ENCODE measurements around the gene NEU2. TPM values are rescaled to one million over a fixed set of nuclear protein-coding genes. Genes with fewer than 3 reads are reported as not detected.
A peak's percentile ranks its signal among the peaks of the same experiment; 100 is the strongest.

NEU2 gene
- total and polyA plus RNA-seq, 2 of the 13 experiments (the other 11 are each of a cell fraction or from before 2014, with no cell fraction given), result not detected

DNA sequence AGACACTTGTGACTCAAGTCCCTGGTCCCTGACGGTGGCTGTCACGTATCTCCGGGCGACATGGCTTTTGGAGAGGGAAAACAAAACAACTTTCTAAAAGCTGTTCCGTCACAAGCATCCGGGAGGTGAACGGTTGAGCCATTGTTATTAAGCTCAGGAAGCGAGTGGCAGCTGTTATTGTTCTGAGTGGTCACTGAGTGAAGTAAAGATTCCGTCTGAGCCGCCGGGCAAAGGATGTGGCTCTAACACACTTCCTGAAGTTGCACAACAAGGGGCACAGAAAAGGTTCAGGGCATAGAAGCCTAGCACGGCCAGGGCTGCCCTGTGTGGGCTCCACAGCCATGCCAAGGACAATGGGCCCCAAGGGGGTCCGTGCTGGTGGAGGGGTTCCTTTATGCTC is 52.0 kb downstream of the NEU2 start (continued):
- TF ChIP-seq, protein P1, sequence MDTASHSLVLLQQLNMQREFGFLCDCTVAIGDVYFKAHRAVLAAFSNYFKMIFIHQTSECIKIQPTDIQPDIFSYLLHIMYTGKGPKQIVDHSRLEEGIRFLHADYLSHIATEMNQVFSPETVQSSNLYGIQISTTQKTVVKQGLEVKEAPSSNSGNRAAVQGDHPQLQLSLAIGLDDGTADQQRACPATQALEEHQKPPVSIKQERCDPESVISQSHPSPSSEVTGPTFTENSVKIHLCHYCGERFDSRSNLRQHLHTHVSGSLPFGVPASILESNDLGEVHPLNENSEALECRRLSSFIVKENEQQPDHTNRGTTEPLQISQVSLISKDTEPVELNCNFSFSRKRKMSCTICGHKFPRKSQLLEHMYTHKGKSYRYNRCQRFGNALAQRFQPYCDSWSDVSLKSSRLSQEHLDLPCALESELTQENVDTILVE (CRISPR knock-in tag; IDR thresholded peaks at IDR 0.05), result no peak
- TF ChIP-seq ZNF496 (CRISPR knock-in tag; IDR thresholded peaks at IDR 0.05; ENCODE audit: insufficient replicate concordance), result no peak
- TF ChIP-seq SIN3A (IDR thresholded peaks at IDR 0.05; ENCODE audit: borderline replicate concordance, low read depth, low read length), result no peak
- peak; percentile 65; the same call in 1 of the 2 replicates for TF ChIP-seq CEBPB (IDR thresholded peaks at IDR 0.05; ENCODE audit: borderline replicate concordance, low read depth, low read length)
- TF ChIP-seq, protein P2, sequence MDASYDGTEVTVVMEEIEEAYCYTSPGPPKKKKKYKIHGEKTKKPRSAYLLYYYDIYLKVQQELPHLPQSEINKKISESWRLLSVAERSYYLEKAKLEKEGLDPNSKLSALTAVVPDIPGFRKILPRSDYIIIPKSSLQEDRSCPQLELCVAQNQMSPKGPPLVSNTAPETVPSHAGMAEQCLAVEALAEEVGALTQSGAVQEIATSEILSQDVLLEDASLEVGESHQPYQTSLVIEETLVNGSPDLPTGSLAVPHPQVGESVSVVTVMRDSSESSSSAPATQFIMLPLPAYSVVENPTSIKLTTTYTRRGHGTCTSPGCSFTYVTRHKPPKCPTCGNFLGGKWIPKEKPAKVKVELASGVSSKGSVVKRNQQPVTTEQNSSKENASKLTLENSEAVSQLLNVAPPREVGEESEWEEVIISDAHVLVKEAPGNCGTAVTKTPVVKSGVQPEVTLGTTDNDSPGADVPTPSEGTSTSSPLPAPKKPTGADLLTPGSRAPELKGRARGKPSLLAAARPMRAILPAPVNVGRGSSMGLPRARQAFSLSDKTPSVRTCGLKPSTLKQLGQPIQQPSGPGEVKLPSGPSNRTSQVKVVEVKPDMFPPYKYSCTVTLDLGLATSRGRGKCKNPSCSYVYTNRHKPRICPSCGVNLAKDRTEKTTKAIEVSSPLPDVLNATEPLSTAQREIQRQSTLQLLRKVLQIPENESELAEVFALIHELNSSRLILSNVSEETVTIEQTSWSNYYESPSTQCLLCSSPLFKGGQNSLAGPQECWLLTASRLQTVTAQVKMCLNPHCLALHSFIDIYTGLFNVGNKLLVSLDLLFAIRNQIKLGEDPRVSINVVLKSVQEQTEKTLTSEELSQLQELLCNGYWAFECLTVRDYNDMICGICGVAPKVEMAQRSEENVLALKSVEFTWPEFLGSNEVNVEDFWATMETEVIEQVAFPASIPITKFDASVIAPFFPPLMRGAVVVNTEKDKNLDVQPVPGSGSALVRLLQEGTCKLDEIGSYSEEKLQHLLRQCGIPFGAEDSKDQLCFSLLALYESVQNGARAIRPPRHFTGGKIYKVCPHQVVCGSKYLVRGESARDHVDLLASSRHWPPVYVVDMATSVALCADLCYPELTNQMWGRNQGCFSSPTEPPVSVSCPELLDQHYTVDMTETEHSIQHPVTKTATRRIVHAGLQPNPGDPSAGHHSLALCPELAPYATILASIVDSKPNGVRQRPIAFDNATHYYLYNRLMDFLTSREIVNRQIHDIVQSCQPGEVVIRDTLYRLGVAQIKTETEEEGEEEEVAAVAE (CRISPR knock-in tag; IDR thresholded peaks at IDR 0.05; ENCODE audit: borderline replicate concordance), result no peak
- TF ChIP-seq NCOA1 (CRISPR knock-in tag; IDR thresholded peaks at IDR 0.05), result 0 out of 2 replicates have a peak, but pooled peaks have one; percentile 7
- TF ChIP-seq, protein P3, sequence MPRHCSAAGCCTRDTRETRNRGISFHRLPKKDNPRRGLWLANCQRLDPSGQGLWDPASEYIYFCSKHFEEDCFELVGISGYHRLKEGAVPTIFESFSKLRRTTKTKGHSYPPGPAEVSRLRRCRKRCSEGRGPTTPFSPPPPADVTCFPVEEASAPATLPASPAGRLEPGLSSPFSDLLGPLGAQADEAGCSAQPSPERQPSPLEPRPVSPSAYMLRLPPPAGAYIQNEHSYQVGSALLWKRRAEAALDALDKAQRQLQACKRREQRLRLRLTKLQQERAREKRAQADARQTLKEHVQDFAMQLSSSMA (CRISPR knock-in tag; IDR thresholded peaks at IDR 0.05), result no peak
- no peak for TF ChIP-seq ZNF891 (CRISPR knock-in tag; IDR thresholded peaks at IDR 0.05)
- TF ChIP-seq HMGA1 (CRISPR knock-in tag; conservative IDR thresholded peaks at IDR 0.05), result no peak
- TF ChIP-seq, protein P4, sequence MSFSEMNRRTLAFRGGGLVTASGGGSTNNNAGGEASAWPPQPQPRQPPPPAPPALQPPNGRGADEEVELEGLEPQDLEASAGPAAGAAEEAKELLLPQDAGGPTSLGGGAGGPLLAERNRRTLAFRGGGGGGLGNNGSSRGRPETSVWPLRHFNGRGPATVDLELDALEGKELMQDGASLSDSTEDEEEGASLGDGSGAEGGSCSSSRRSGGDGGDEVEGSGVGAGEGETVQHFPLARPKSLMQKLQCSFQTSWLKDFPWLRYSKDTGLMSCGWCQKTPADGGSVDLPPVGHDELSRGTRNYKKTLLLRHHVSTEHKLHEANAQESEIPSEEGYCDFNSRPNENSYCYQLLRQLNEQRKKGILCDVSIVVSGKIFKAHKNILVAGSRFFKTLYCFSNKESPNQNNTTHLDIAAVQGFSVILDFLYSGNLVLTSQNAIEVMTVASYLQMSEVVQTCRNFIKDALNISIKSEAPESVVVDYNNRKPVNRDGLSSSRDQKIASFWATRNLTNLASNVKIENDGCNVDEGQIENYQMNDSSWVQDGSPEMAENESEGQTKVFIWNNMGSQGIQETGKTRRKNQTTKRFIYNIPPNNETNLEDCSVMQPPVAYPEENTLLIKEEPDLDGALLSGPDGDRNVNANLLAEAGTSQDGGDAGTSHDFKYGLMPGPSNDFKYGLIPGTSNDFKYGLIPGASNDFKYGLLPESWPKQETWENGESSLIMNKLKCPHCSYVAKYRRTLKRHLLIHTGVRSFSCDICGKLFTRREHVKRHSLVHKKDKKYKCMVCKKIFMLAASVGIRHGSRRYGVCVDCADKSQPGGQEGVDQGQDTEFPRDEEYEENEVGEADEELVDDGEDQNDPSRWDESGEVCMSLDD (CRISPR knock-in tag; IDR thresholded peaks at IDR 0.05; ENCODE audit: borderline replicate concordance), result no peak
- no peak for TF ChIP-seq ARNTL (CRISPR knock-in tag; IDR thresholded peaks at IDR 0.05)
- no peak for TF ChIP-seq SMARCC2 (IDR thresholded peaks at IDR 0.05)

Other genes starting within 250 kb of the NEU2 start
- gene SNORC, start 162.4 kb upstream of the NEU2 start, total RNA-seq (2016; rRNA removed; fragmentation: Illumina TruSeq; extraction: Trizol), result 48.5 and 86.1 TPM in 2 replicates
- gene SNORC, start 162.4 kb upstream of the NEU2 start, polyA plus RNA-seq (2011; rRNA removed), result 59.1 and 62.9 TPM in 2 replicates
- gene NGEF, start 19.4 kb upstream of the NEU2 start, total RNA-seq (2016; rRNA removed; fragmentation: Illumina TruSeq; extraction: Trizol), result 11.8 and 14.4 TPM in 2 replicates
- gene NGEF, start 19.4 kb upstream of the NEU2 start, polyA plus RNA-seq (2011; rRNA removed), result 36.9 and 40.7 TPM in 2 replicates
- gene INPP5D, start 27.7 kb downstream of the NEU2 start, total RNA-seq (2016; rRNA removed; fragmentation: Illumina TruSeq; extraction: Trizol), result 17.7 and 18.0 TPM in 2 replicates
- 16.1 and 16.7 TPM in 2 replicates for gene INPP5D, start 27.7 kb downstream of the NEU2 start, polyA plus RNA-seq (2011; rRNA removed)
- 51.7 and 61.2 TPM in 2 replicates for gene ATG16L1, start 219.0 kb downstream of the NEU2 start, total RNA-seq (2016; rRNA removed; fragmentation: Illumina TruSeq; extraction: Trizol)
- gene ATG16L1, start 219.0 kb downstream of the NEU2 start, polyA plus RNA-seq (2011; rRNA removed), result 26.0 and 32.4 TPM in 2 replicates

Measured in HepG2 (cell line).